ENCODE results near the gene ODAD2. TPM values are rescaled to one million over a fixed set of nuclear protein-coding genes. Genes with fewer than 3 reads are reported as not detected.

Gene ODAD2
- total RNA-seq, 1 donor from 2014 or later = 0.80 TPM

GRCh38 chr10:28020993-28021982 lies 22.4 kb upstream of the ODAD2 start:
- no peak for TF ChIP-seq CTCF (IDR thresholded peaks at IDR 0.05; ENCODE audit: unreplicated experiment)
- no peaks in the 10 kb centered on the region for H3K36me3 Mint-ChIP-seq

GRCh38 chr10:28020080-28020860 lies 21.4 kb upstream of the ODAD2 start:
- H3K27me3 Mint-ChIP-seq (ENCODE audit: low read depth) = peaks cover 20% of the 10 kb centered on the region
- no peak overlapping the region for H3K4me3 Mint-ChIP-seq
- no peaks in the 10 kb centered on the region for H3K4me1 Mint-ChIP-seq
- no peak overlapping the region for H3K27ac Mint-ChIP-seq
- H3K36me3 Mint-ChIP-seq = no peaks in the 10 kb centered on the region
- TF ChIP-seq CTCF (IDR thresholded peaks at IDR 0.05; ENCODE audit: unreplicated experiment) = no peak
- no peak for DNase-seq (ENCODE audit: low spot score in 2 of 2, unreplicated experiment in 2 of 2)
- H3K9me3 Mint-ChIP-seq = peaks cover 2% of the 10 kb centered on the region

More at GRCh38 chr10:28020993-28021982, 22.4 kb upstream of the ODAD2 start:
- H3K27ac Mint-ChIP-seq = no peak overlapping the region
- H3K4me1 Mint-ChIP-seq = no peaks in the 10 kb centered on the region
- H3K4me3 Mint-ChIP-seq = no peak overlapping the region
- no peak for DNase-seq (ENCODE audit: low spot score in 2 of 2, unreplicated experiment in 2 of 2)
- peaks cover 28% of the 10 kb centered on the region for H3K27me3 Mint-ChIP-seq (ENCODE audit: low read depth)
- H3K9me3 Mint-ChIP-seq = no peaks in the 10 kb centered on the region

GRCh38 chr10:28014651-28015050 lies 15.8 kb upstream of the ODAD2 start:
- Mint-ChIP-seq H3K27me3 (ENCODE audit: low read depth) (peaks cover 20% of the 10 kb centered on the region), H3K4me1 (no peaks in the 10 kb centered on the region), H3K9me3 (peaks cover 11% of the 10 kb centered on the region), H3K36me3 (no peaks in the 10 kb centered on the region), H3K4me3 (no peak overlapping the region), H3K27ac (no peak overlapping the region)
- DNase-seq (ENCODE audit: low spot score in 2 of 2, unreplicated experiment in 2 of 2) = no peak
- no peak for TF ChIP-seq CTCF (IDR thresholded peaks at IDR 0.05; ENCODE audit: unreplicated experiment)

- Mint-ChIP-seq H3K4me1 (no peaks in the 10 kb centered on the region), H3K9me3 (peaks cover 11% of the 10 kb centered on the region), H3K27me3 (ENCODE audit: low read depth) (peaks cover 29% of the 10 kb centered on the region), H3K27ac (no peak overlapping the region), H3K36me3 (no peaks in the 10 kb centered on the region), H3K4me3 (no peak overlapping the region)
- no peak for TF ChIP-seq CTCF (IDR thresholded peaks at IDR 0.05; ENCODE audit: unreplicated experiment)
- no peak for DNase-seq (ENCODE audit: low spot score in 2 of 2, unreplicated experiment in 2 of 2)
Observed at GRCh38 chr10:28012990-28013515, 14.2 kb upstream of the ODAD2 start.

- Mint-ChIP-seq H3K36me3 (no peaks in the 10 kb centered on the region), H3K4me1 (no peaks in the 10 kb centered on the region), H3K27ac (no peak overlapping the region), H3K4me3 (no peak overlapping the region), H3K27me3 (ENCODE audit: low read depth) (peaks cover 50% of the 10 kb centered on the region), H3K9me3 (peaks cover 11% of the 10 kb centered on the region)
- no peak for DNase-seq (ENCODE audit: low spot score in 2 of 2, unreplicated experiment in 2 of 2)
- TF ChIP-seq CTCF (IDR thresholded peaks at IDR 0.05; ENCODE audit: unreplicated experiment) = no peak
Observed at GRCh38 chr10:28010821-28011220, 11.9 kb upstream of the ODAD2 start.

Measured in mesothelial cell of epicardium (in vitro differentiated cells).